Measurements from ENCODE around the gene PTPN5.
"Not testable (repeated sequence)": the region's sequence is repeated elsewhere in the genome, so short reads cannot be mapped to it uniquely, and the experiment has no call there.

Gene PTPN5

GRCh38 chr11:18681949-18682348 is 109.6 kb downstream of the PTPN5 start:
- not testable (repeated sequence) for DNase-seq (ENCODE audit: low read depth)

Data from activated T-helper 9 cell treated with anti-CD3 and anti-CD28 coated beads, Interleukin-2, amount 50 U/mL, for 16 hours (primary cell).